ENCODE results near the gene NLRP6.

The NLRP6 gene

DNA sequence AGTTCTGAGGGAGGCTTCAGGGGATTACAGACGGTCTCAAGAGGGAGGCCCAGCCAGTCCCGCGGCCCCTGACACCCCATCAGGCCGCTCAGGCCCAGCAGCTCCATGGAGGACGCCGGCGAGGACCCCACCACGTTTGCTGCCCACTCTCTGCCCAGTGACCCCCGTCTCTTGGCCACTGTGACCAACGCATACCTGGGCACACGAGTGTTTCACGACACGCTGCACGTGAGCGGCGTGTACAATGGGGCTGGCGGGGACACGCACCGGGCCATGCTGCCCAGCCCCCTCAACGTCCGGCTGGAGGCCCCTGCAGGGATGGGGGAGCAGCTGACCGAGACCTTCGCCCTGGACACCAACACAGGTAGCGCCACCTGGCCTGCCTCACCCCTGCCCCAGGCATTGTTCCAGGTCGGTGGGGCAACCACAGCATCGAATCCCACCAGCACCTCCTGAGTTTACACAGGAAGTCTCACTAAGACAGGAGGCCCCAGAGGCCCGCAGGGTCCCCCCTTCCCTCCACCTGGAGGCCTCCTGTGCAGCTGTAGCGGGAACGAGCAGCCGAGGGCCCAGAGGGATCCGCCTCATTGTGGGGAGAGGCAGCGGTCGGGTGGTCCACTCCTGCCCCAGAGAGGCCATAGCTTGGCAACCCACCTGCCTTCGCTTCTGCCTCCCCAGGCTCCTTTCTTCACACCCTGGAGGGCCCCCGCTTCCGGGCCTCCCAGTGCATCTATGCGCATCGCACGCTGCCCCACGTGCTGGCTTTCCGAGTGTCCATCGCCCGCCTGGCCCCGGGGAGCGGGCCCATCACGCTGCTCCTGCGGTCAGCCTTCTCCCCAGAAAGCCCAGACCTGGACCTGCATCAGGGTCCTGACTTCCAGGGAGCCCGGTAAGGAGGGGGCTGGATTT is 11.8 kb downstream of the NLRP6 start:
- Histone ChIP-seq H3K4me1 (ENCODE audit: insufficient read depth, low read length) (peaks cover 20% of the 10 kb centered on the region), H3K27ac (ENCODE audit: low read depth, low read length) (no peak overlapping the region), H3K4me3 (ENCODE audit: low read length) (peak overlapping the region; percentile 44), H3K36me3 (ENCODE audit: insufficient read depth, low read length) (peaks cover 28% of the 10 kb centered on the region), H3K9ac (ENCODE audit: low read depth, low read length) (no peak overlapping the region; the same call in 1 of the 2 replicates), H3K27me3 (ENCODE audit: insufficient read depth, low read length) (peaks cover 23% of the 10 kb centered on the region), H3K9me3 (ENCODE audit: insufficient read depth, low read depth, low read length) (no peaks in the 10 kb centered on the region)
- WGBS = 89% methylated on average over 48 of the region's 48 CpGs

DNA sequence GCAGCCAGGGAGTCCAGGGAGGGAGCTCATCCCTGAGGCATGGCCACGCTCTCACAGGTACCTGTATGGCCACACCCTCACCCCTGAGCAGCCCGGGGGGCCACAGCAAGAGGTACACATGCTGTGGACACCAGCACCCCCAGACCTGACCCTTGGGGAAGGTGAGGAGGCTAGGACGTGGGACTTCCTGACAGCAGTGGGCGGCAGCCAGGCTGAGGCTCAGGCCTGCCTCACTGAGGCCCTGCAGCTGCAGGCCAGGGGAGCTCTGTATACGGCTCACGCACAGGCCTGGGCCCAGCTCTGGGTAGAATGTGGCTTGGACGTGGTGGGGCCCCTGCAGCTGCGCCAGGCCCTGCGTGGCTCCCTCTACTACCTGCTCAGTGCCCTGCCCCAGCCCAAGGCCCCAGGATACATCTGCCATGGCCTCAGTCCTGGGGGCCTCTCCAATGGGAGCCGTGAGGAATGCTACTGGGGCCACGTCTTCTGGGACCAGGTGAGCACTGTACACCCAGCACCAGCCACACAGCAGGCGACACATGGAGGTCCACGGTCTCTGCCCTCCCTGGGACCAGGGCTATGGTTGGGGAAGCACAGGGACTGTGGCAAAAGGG is 12.5 kb downstream of the NLRP6 start:
- Histone ChIP-seq H3K27me3 (ENCODE audit: insufficient read depth, low read length) (peaks cover 23% of the 10 kb centered on the region), H3K27ac (ENCODE audit: low read depth, low read length) (no peak overlapping the region), H3K36me3 (ENCODE audit: insufficient read depth, low read length) (peaks cover 33% of the 10 kb centered on the region), H3K4me3 (ENCODE audit: low read length) (no peak overlapping the region), H3K9me3 (ENCODE audit: insufficient read depth, low read depth, low read length) (no peaks in the 10 kb centered on the region), H3K9ac (ENCODE audit: low read depth, low read length) (peak overlapping the region; percentile 22; the same call in 1 of the 2 replicates), H3K4me1 (ENCODE audit: insufficient read depth, low read length) (peaks cover 20% of the 10 kb centered on the region)
- WGBS = 91% methylated on average over 13 of the region's 13 CpGs

DNA sequence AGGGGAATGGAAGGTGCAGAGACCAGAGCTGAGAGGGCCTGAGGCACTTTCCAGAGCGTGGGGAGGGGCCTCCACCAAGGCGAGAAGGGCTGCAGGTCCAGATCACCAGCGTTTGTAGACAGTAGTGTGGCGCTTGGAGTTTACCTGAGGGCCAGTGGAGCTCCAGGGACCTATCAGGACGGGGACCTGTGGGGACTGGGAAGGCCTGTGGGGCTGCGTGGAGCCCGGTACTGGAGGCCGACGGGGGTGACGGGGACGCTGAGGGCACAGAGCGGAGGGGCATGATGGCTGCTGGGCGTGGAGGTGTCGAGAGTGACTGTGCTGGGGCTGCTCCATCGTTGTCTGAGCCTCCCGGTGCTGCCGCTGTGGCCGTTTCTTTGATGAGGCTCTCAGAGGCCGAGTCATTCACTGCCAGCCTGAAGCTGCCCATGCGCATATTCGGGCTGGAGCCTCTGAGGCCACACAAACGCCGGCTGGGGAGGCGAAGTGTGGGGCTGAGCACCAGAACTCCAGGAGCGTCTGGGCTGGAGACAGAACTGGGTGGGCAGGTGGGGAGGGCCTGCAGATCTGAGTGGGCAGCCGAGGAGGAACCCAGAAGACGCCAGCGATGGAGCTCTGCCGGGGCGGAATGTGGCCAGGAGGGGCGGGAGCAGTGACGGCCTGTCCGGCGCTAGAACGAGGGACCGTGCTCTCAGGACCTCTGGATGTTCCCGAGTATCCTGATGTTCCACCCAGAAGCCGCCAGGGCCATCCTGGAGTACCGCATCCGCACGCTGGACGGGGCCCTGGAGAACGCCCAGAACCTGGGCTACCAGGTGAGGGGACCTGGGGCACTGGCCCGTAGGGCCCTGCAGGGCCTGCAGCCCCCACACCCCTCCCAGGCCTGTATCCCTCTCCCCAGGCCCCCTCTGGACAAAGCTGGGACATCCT is 13.3 kb downstream of the NLRP6 start:
- no peaks in the 10 kb centered on the region for H3K9me3 ChIP-seq (ENCODE audit: insufficient read depth, low read depth, low read length)
- no peak overlapping the region for H3K4me3 ChIP-seq (ENCODE audit: low read length)
- 55% methylated on average over 44 of the region's 44 CpGs for WGBS
- H3K27ac ChIP-seq (ENCODE audit: low read depth, low read length) = peak overlapping the region; percentile 40; the same call in 1 of the 2 replicates
- peak overlapping the region; percentile 7; the same call in 1 of the 2 replicates for H3K9ac ChIP-seq (ENCODE audit: low read depth, low read length)
- peaks cover 20% of the 10 kb centered on the region for H3K4me1 ChIP-seq (ENCODE audit: insufficient read depth, low read length)
- peaks cover 19% of the 10 kb centered on the region for H3K27me3 ChIP-seq (ENCODE audit: insufficient read depth, low read length)
- peaks cover 33% of the 10 kb centered on the region for H3K36me3 ChIP-seq (ENCODE audit: insufficient read depth, low read length)

DNA sequence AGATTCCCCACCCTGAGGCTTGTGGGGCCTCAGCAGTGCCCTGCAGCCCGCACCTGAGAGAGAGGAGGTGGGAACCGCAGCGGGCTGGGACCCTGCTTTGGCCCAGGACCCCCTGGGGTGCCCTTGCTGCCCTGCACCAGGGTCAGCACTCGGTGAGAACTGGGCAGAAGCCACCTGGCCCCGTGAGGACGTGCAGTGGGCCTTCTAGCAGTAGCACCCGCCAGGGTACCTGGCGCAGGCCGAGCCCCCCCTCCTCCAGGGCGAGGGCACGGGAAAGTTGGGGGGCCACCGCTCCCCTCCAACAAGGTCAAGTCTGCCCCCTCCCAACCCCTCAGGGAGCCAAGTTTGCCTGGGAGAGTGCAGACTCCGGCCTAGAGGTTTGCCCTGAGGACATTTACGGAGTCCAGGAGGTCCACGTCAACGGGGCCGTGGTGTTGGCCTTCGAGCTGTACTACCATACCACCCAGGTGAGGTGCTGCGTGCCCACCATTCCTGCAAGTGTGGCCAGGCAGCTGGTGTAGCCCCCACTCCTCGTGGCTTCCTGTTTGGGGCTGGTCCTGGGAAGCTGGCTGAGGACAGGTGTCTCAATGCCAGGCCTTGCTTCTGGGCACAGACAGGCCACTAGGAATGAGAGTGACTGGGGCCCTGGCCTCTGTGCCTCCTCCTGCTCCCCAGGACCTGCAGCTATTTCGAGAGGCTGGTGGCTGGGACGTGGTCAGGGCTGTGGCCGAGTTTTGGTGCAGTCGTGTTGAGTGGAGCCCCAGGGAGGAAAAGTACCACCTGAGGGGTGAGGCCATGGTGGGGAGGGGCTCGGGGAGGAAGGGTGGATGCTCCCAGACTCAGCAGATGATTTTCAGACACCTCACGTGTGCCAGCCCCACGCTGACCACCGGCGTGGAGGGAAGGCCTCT is 14.3 kb downstream of the NLRP6 start:
- Histone ChIP-seq H3K9me3 (ENCODE audit: insufficient read depth, low read depth, low read length) (no peaks in the 10 kb centered on the region), H3K4me1 (ENCODE audit: insufficient read depth, low read length) (peaks cover 20% of the 10 kb centered on the region), H3K27ac (ENCODE audit: low read depth, low read length) (no peak overlapping the region), H3K27me3 (ENCODE audit: insufficient read depth, low read length) (peaks cover 12% of the 10 kb centered on the region), H3K36me3 (ENCODE audit: insufficient read depth, low read length) (peaks cover 33% of the 10 kb centered on the region), H3K4me3 (ENCODE audit: low read length) (no peak overlapping the region), H3K9ac (ENCODE audit: low read depth, low read length) (no peak overlapping the region)
- 93% methylated on average over 29 of the region's 29 CpGs for WGBS

DNA sequence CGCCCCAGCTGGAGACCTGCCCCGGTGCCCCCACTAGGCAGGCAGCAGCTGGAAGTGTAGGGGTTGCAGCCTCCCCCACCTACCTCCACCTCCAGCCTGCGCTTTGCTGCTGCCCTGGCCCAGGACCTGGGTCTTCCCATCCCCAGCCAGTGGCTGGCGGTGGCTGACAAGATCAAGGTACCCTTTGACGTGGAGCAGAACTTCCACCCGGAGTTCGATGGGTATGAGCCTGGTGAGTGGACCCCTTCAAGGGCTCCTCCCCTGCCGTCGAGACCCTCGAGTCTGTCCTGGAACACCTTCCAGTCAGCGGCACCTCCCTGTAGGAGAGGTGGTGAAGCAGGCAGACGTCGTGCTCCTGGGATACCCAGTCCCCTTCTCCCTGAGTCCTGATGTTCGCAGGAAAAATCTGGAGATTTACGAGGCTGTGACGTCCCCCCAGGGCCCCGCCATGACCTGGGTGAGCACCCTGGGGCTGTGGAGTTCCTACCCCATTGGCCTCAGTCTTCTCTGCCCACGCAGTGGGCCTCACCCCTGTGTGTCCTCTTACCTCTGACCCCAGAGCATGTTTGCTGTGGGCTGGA is 15.2 kb downstream of the NLRP6 start:
- peaks cover 16% of the 10 kb centered on the region for H3K4me1 ChIP-seq (ENCODE audit: insufficient read depth, low read length)
- H3K9ac ChIP-seq (ENCODE audit: low read depth, low read length) = no peak overlapping the region
- H3K27me3 ChIP-seq (ENCODE audit: insufficient read depth, low read length) = peaks cover 3% of the 10 kb centered on the region
- H3K9me3 ChIP-seq (ENCODE audit: insufficient read depth, low read depth, low read length) = no peaks in the 10 kb centered on the region
- H3K4me3 ChIP-seq (ENCODE audit: low read length) = no peak overlapping the region
- peaks cover 33% of the 10 kb centered on the region for H3K36me3 ChIP-seq (ENCODE audit: insufficient read depth, low read length)
- 93% methylated on average over 16 of the region's 18 CpGs for WGBS
- H3K27ac ChIP-seq (ENCODE audit: low read depth, low read length) = no peak overlapping the region

DNA sequence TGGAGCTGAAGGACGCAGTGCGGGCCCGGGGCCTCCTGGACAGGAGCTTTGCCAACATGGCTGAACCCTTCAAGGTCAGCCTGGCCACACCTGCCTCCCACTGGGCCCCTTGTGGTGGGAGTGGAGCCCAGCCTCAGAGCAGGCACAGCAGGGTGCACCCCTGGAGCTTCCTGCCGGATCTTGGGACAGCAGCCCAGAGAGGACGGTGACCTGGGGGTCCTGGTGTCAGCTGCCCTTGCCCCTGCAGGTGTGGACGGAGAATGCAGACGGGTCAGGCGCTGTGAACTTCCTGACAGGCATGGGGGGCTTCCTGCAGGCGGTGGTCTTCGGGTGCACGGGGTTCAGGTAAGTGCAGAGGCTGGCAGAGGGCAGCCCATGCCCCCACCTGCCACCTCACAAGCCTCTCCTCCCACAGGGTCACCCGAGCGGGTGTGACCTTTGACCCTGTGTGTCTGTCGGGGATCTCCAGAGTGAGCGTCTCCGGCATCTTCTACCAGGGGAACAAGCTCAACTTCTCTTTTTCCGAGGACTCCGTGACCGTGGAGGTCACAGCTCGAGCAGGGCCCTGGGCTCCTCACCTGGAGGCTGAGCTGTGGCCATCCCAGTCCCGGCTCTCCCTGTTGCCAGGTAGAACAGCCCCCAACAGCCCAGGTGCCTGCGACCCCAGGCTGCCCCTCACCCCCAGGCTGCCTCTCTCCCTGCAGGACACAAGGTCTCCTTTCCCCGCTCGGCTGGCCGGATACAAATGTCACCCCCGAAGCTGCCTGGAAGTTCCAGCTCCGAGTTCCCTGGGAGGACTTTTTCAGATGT is 15.8 kb downstream of the NLRP6 start:
- H3K27me3 ChIP-seq (ENCODE audit: insufficient read depth, low read length) = no peaks in the 10 kb centered on the region
- peaks cover 33% of the 10 kb centered on the region for H3K36me3 ChIP-seq (ENCODE audit: insufficient read depth, low read length)
- no peak overlapping the region for H3K27ac ChIP-seq (ENCODE audit: low read depth, low read length)
- H3K4me3 ChIP-seq (ENCODE audit: low read length) = no peak overlapping the region
- peaks cover 16% of the 10 kb centered on the region for H3K4me1 ChIP-seq (ENCODE audit: insufficient read depth, low read length)
- WGBS = 95% methylated on average over 27 of the region's 27 CpGs
- H3K9ac ChIP-seq (ENCODE audit: low read depth, low read length) = no peak overlapping the region
- H3K9me3 ChIP-seq (ENCODE audit: insufficient read depth, low read depth, low read length) = no peaks in the 10 kb centered on the region

DNA sequence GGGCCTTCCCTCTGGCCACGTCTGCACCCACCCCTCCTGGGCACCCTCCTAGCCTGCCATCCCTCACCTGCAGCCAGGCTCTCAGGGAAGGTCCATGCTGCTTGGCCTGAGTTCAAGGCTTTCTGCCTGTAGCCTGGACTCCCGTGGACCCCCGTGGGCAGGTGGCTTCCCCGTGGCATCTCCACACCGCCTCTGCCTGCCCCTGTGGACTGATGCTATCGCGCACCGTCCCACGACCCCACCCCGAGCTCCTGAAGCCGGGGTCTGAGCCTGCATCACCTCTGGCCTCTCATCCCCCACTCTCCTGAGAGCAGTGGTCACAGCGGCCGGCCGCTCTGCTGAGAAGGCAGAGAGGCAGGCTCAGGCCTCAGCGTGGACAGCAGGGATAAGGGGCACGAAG is 16.6 kb downstream of the NLRP6 start:
- Histone ChIP-seq H3K4me1 (ENCODE audit: insufficient read depth, low read length) (peaks cover 12% of the 10 kb centered on the region), H3K9me3 (ENCODE audit: insufficient read depth, low read depth, low read length) (no peaks in the 10 kb centered on the region), H3K4me3 (ENCODE audit: low read length) (no peak overlapping the region), H3K36me3 (ENCODE audit: insufficient read depth, low read length) (peaks cover 33% of the 10 kb centered on the region), H3K27me3 (ENCODE audit: insufficient read depth, low read length) (no peaks in the 10 kb centered on the region), H3K9ac (ENCODE audit: low read depth, low read length) (no peak overlapping the region), H3K27ac (ENCODE audit: low read depth, low read length) (no peak overlapping the region)
- WGBS = 96% methylated on average over 16 of the region's 16 CpGs

DNA sequence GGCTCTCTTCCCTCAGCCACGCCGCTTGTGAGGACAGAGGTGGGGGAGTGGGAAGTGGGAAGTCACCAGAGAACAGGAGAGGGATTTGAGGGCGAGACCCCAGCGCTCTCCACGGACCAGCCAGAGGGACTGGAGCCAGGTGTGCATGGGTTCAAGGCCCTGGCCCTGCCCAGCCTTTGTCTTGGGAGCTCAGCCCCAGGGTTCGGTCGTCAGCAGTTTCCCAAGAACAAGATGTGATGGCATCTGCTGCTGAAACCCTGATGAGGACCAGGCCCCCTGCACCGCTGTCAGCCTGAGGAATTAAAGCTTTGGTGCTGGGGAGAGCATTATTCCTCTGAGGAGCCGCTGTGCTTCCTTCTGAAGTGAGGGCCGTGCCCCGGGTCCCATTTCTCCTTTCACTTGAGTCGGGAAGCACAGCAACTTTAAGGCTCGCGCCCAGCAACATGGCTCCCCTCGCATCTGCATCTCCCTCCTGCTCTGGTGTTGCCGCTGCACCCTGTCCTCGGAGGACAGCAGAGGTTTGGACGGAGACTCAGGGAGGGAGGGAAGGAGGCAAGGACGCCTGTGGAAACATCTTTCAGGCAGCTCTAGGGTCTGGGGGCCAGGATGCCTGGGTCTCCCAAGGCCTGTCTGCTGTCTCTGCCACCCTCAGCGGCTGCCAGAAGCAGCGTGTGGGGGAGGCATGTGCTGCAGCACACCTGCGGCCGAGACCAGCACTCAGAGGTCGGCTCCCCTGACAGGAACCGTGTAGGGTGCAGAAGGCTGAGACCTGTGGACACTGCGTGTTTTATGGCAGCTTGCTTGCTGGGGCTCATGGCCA is 17.4 kb downstream of the NLRP6 start:
- H3K9ac ChIP-seq (ENCODE audit: low read depth, low read length) = no peak overlapping the region
- H3K36me3 ChIP-seq (ENCODE audit: insufficient read depth, low read length) = peaks cover 29% of the 10 kb centered on the region

More for the DNA sequence above, 17.4 kb downstream of the NLRP6 start:
- Histone ChIP-seq H3K4me3 (ENCODE audit: low read length) (no peak overlapping the region), H3K4me1 (ENCODE audit: insufficient read depth, low read length) (peaks cover 15% of the 10 kb centered on the region), H3K9me3 (ENCODE audit: insufficient read depth, low read depth, low read length) (no peaks in the 10 kb centered on the region), H3K27ac (ENCODE audit: low read depth, low read length) (no peak overlapping the region), H3K27me3 (ENCODE audit: insufficient read depth, low read length) (no peaks in the 10 kb centered on the region)
- 91% methylated on average over 26 of the region's 26 CpGs for WGBS
